Stimulated activated CD8-positive, alpha-beta memory T cell treated with anti-CD3 and anti-CD28 coated beads, Interleukin-12 subunit alpha, Interleukin-12 subunit beta, amount 100 ng/mL, for 24 hours (primary cell): ENCODE results near the gene ACVR1B.

Source experiments
- DNase-seq: peaks from one replicate; pipeline ENCODE4 v3.0.0-alpha.2; 2020; ENCODE audit errors: extremely low read depth

The ACVR1B gene

DNA sequence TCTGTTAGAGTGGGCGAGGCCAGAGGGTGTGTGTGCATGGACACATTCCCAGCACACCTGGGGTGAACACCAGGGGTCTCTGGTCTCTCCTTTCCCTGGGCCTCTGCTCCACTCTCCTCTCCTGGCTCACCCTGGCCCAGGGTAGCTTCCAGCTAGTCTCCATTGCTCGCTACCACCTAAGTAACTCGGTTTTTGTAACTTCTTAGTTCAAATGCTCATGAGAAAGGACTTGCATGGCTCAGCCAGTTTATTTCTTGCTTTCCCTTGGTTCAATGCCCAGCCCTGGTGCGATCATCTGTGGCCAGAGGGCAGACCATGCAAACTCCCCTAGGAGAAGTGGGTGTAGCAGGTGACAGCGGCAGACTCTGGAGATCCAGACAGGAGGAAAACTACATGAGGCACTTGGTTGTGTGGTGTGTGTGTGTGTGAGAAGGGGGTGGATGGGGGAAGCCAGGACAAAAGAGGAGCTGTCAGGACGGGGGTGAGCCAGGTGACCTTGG, 8.9 kb upstream of the ACVR1B start:
- no peak for DNase-seq

DNA sequence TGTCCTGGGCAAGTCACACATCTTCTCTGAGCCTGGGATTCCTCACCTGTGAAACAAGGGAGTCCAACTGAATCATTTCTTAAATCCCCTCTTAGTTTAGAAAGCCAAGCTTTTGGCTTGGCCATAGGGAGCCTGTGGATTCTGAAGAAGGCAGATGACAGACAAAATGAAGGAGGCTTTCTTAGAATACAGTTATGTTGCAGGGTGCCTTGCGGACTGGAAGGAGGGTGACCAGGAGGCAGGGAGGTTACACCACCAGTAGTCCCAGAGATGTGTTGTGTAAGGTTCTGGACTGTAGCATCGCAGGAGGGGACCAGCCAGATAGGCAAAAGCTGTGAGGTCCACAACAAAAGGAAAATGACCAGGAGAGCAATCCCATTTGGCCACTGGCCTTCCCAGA, 8.2 kb upstream of the ACVR1B start:
- no peak for DNase-seq

DNA sequence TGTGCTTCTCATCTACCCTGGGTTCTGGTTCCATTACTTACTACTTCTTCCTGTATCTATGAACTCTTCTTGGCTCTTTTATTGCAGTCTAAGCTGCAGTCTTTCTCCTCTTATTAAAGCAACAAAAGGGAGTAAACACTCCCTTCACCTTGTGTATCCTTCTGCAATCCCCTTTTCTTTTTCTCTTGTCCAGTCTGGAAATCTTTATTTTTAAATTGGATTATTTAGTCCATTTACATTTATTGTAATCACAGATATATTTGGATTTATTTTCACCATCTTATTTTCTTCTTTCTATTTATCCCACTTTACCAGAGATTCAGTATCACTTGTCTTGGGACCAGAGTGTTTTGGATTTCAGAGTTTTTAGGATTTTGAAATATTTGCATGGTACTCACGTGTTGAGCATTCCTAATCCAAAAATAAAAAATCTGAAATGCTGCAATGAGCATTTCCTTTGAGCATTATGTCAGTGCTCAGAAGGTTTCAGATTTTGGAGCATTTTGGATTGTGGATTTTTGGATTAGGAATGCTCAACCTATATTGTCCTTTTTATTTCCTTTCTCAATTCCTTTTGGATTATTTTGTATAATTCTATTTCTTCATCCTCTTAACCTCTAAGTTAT, 6.8 kb upstream of the ACVR1B start:
- no peak for DNase-seq

DNA sequence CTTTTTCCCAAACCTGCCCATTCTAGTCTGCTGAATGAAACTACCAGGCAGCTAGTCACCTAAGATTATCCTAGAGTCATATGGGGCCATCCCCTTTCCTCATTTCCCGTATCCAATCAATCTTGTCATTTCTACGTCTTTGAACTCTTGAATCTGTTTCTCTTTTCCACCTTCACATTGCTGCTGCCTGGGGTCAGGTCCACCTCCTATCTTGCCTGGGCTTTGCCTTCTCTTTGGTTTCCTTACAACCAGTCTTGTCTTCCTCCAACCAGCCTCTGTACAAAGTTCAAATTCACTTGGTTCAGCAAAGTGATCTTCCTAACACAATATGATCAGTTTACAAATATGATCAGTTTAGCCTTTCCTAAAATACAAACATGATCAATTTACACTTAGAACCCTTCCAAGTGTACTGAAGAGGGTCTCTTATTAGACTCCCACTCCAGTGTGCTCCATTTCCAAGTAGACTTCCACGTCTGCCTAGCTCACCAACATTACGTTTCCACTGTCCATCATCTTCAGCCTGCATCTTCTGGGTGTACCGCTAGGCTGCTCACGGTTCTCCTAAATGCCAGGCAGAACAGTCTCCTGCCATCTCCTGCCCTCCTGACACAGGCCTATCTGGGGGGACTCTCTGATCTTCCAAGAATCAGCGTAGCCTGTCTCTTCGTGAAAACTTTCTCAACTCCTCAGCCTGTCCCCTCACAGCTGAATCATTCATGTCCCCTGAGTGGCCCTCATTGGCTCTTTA, 4.1 kb upstream of the ACVR1B start:
- DNase-seq = no peak

DNA sequence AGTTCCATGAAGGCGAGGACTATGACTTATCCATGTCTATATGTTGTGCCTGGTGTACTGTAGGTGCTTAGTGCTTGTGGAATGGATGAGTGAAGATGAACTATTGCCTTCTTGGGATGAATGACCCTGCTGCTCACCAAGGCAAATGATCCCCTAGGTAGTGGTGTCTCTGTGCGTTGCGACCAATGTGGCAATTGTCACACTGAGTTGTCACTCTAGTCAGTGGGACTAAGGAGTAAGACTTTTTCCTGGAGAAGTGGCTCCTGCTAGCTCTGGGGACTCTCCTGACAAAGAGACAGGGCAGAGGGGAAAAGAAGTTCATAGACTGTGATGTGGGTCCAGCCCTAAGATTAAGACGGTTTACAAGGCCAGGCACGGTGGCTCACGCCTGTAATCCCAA, 3.4 kb upstream of the ACVR1B start:
- DNase-seq = no peak

DNA sequence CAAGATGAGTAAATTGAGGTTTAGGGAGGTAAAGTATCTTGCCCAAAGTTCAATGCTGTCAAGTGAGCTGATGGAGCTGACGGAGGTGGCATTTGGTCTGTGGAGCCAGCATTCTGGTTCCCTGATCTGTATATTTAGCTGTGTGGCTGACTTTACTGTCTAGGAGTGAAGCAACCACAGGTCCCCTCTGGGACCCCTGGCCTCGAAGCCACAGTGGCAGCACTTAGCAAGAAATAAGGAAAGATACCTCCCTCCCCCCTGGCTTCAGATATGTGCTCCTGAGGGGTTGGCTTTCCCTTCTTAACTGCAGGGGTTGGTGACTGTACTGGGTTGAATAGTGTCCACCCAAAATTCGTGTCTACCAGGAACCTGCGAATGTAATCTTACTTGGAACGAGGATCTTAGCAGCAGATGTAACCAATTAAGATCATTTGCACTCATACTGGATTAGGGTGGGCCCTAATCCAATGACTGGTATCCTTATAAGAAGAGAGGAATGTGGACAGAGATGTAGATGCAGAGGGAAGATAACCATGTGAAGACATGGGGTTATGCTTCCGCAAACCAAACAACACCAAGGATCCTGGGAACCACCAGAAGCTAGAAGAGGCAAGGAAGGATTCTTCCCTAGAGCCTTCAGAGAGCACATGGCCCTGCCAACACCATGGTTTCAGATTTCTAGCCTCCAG, 2.0 kb upstream of the ACVR1B start:
- DNase-seq = no peak

DNA sequence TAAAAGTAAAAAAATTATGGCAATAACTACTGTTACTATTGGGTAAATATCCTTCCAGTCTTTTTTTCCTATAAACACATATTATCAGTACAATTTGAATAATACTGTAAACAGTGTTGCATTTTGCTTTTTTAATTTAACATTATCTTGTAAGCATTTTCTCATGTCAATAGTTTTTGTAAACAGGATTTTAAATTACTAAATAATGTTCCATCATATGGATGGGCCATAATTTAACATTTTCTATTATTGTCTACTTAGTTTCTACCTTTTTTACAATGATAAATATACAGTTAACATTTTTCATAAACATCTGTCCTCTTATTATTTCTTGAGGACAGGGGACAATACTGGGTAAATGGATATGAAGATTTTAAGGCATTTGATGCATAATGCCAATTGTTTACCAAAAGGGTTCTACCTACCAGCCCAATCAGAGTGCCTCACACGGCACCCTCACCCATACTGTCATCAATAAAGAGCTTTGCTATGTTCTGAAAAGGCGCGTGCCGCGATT, 759 bp upstream of the ACVR1B start:
- DNase-seq = no peak

DNA sequence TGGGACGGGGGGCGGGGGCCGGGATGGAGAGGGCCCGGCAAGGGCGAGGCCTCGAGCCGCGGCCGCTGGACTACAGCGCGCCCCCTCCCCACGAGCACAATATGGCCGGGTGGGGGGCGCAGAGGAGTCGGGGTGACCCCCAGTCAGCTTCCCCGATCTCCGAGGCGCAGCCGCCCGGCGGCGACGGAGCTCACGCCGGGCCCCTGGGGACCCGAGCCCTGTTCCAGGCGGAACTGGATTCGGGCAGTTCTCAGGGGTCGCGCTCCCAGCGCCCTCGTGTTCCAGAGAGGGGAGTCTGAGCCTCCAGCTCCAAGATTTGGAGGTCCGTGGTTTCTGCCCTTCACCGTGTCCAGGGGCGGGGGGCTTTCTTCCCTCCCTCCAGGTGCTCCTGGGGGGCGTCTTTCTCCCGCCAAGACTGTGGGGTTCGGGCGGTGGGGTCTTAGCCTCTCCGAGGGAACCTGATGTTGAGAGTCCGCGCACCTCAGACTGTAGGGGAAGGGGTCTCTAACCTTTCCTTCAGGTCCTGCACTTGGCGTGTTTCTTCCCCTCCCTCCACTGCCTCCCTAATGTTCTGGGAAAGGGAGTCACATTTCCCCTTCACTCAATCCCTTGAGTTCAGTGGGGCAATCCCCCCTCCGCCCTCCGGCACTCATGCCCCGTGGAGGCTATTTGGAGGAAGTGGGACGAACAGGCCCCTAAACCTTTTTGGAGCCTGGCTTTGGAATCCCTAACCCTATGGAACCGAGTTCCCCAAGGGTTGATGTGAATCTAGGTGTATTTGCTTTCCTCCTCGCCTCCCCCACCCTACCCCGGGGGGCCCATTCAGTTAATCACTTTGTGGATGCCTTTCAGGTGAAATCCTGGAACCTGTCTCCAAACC, 584 bp downstream of the ACVR1B start:
- no peak for DNase-seq

DNA sequence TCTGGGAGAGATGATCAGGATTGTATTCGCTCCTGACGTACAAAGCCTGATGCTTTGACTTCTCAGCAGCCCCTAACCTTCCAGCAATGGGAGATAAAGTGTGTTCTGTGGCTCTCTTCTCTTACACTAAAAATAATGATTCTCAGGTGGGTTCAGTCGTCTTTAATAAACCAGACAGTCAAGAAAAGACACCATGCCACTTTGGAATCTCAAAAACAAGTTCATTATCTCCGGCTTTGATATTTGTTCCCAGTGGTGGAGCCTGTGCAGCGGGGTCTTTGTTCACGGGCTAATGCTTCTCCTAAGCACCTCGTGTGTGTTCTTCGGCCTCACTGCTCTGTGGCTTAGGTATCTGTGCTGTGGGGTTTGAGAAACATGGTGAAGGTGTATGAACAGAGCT, 1.6 kb downstream of the ACVR1B start:
- DNase-seq = no peak

DNA sequence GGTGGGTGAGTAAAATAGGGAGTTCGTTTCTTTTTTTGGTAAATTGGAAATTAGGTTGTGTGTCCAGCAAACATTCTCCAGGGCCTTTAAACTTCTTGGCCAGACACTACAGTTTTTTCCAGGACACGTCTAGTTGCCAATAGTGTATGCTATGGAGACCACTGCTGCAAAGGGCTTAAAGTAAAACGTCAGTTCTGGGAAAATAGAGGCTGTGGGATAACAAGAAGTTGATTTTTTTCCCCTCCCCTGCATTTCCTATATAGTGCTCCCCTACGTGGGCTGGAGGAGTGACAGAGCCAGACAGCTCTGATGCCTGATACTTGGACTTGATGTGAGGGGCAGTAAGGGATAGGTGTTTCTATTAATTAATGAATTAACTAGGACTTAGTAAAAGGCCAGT, 2.4 kb downstream of the ACVR1B start:
- DNase-seq = no peak

DNA sequence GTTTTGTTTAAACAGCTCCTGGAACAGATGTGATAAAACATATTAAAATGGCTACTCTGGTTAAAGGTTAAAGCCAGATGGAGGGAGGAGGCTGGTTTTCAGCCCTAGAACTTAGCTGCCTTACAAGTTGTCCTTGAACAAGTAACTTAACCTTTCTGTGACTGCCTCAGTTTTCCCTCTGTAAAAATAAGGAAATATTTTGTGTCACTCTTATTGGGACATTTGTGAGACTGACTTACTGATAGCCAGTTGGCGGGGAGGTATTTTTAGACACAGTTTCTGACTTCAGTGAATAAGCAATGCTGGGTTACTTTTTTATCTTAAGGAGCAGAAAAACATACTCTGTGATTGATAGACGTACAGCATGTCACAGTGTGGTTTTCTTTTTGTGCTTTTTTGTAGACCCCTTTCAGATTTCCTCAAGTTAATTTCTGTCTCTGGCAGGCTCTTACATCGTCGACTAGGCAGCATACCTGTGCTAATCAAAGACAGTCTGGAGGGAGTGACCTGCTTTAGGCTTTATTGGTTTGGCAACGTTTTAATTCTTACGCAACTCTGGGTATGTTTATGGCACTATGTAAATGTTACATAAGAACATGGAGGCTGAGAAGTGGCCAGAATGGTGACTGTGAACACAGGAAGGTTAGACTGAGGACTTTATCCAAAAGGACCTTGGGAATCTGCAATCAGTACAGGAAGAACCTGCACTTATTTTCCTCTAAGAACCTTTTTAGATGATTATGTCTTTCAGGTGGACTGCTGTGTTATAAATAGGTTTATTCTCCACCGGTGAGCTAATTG, 3.3 kb downstream of the ACVR1B start:
- DNase-seq = no peak

DNA sequence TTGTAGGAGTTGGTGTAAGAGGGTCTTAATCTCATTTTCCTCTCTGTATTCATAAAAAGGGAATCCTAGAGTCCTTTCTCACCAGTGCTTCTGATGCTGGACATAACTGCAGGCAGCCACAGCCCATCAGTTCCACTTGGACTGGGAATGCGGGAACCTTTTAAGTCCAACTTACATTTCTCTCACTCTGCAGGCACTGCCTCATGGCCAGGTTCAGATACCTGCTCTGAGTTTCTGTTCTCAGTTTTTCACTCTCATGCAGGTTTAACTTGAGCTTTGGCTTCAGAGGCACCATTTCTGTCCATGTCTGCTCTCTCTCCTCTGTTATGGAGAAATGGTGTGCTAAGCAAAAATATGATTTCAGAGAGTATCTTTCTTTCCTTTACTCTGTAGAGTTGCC, 4.2 kb downstream of the ACVR1B start:
- DNase-seq = no peak

DNA sequence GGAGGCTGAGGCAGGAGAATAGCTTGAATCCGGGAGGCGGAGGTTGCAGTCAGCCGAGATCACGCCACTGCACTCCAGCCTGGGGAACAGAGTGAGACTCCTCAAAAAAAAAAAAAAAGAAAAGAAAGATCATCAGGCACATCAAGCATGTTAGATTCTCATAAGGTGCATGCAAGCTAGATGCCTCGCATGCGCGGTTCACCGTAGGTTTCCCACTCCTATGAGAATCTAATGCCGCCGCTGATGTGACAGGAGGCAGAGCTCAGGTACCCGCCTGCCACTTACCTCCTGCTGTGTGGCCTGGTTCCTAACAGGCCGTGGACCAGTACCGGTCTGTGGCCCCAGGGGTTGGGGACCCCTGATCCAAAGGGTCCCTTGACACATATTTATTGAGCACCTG, 7.0 kb downstream of the ACVR1B start:
- no peak for DNase-seq

DNA sequence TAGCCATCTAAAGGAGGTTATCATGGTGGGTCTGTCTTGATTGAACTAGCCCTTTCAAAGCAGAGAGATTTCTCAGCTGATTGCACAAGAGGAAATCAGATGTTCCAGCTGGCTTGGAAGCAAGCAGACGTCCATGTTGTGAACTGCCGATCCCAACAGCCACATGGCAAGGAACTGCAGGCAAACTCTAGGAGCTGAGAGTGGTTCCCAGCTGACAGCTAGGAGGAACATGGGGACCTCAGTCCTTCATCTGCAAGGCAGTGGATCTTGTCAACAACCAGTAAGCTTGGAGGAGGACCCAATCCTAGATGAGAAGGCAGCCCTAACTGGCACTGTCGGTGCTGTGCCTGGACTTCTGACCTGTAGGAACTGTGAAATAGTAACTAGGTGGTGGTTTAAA, 7.7 kb downstream of the ACVR1B start:
- DNase-seq = no peak

DNA sequence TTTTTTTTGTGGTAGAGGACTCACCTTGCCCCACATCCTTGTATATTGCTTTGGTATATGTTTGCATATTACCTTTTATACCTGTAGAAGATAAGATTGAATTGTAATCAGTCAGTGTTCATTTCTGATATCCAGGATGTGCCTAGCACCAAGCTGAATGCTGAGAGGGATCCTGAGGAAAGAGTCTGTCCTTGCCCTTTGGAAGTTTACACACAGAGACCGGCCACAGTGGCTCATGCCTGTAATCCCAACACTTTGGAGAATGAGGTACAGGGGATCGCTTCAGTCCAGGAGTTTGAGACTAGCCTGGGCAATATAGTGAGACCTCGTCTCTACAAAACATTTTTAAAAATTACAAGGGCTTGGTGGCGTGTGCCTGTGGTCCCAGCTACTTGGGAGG, 8.4 kb downstream of the ACVR1B start:
- no peak for DNase-seq

DNA sequence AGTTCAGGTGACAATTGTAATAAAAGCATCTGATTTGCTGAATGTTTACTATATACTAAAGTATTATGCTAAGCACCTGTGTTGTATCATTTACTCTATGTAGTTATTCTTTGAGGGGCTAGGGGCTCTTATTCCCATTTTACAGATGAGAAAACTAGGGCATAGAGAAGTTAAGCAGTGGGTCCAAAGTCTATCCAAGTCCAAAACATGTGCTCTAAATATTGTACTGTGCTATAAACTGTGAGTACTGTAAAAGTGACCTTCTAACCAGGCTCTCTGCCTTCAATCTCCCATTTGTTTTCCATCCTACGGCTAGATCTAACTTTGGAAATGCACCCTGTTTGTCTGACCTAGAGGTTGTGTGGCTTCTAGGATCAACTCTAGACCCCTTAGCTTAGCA, 9.0 kb downstream of the ACVR1B start:
- DNase-seq = no peak

DNA sequence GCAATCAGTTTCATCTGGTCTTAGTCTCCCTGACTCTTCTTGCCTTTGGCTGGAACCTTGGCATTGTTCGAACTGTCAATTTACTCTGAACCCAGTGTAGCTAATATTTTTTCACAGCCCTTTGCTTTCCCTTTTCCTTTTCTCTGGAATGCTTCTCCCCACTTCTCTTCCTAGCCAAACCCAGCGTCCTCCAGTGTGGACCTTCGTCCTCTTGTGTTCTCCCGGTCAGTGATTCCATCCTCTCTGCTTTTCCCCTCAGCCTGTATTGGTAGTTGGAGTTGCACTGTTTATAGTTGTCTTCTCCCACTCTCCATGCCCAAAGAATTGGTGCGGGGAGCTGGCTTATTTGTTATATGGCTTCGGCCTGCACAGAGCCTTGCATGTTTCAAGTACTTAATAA, 9.4 kb downstream of the ACVR1B start:
- no peak for DNase-seq

DNA sequence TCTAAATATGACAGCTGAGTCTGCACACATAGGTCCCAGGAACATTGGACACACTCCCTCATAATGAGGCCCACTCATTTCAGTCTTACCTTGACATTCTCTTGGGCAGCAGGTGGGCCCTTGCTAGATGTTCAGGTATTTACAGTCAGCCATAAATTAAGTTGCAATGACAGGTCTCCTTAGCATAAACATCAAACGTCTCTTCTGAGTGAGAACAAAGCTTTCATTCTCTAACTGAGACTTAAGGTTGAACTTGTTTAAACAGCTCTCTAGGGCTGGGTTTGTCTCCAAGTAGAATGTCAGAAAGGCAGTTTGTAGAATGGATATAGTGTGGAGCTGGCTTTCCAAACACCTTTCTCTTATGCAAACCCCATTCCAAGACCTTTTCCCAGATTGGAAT, 10.3 kb downstream of the ACVR1B start:
- no peak for DNase-seq

DNA sequence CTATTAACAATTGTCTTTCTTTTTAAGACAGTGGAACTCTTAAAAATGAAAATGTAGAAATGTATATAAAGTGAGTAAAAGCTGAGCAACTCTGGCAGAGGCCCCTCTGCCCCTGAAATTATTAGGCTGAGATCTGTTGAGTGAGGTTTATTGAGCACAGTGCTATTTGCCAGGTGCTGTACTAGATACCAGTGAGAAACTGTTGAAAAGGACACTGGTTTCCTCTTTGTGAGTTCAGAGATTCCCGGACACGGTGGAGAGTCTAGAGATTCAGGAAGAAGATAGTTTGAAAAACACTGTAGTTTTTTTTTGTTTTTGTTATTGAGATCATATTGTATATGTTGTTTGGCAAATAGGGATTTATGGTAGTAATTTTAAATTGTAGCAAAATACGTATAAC, 11.2 kb downstream of the ACVR1B start:
- DNase-seq = no peak

DNA sequence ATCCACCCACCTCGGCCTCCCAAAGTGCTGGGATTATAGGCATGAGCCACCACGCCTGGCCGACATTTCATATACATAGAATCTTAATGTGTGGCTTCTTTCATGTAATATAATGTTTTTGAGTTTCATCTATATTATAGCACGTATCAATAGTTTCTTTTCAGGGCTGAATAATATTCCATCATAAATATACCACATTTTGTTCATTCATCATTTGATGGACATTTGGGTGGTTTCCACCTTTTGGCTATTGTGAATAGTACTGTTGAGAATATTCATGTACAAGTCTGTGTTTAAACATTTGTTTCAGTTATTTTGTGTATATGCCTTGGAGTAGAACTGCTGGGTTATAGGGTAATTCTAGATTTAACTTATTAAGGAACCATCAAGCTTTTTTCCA, 12.0 kb downstream of the ACVR1B start:
- no peak for DNase-seq

DNA sequence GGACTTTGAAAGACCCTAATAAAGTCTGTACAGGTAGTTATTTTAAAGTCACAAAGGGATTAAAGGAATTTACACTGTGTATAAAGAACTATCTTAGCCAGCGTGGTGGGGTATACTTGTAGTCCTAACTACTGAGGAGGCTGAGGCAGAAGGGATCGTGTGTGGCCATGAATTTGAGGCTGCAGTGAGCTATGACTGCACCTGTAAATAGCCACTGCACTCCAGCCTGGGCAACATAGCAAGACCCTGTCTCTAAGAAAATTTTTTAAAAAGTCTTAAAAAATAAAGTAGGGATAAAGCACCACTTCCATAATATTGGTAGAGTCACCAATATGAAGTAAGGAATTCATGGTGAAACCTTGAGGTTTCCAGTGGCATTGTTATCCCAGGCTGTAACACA, 18.1 kb downstream of the ACVR1B start:
- DNase-seq = no peak
